Fibroblast of lung (primary cell): ENCODE measurements around the gene NOL6.

Experiments used
- CTCF ChIP-seq, 2 donors: IDR thresholded peaks in 1 of 2; conservative IDR thresholded peaks in 1 of 2; 1 replicate in 1 of 2; 2 replicates in 1 of 2; pipeline ENCODE4 v1.5.1; 2011 to 2012; ENCODE audit warnings: low read length in 2 of 2, control low read depth in 1 of 2, inconsistent platforms in 1 of 2, low read depth in 1 of 2, mild to moderate bottlenecking in 1 of 2
- EZH2 ChIP-seq: IDR thresholded peaks from 2 replicates; pipeline ENCODE4 v1.5.1; 2012; ENCODE audit warnings: low read length, control low read depth, mild to moderate bottlenecking; ENCODE audit errors: missing control alignments

- TF ChIP-seq CTCF (conservative IDR thresholded peaks at IDR 0.05 in 1 of 2, IDR thresholded peaks at IDR 0.05 in 1 of 2; ENCODE audit: low read depth in 1 of 2, low read length in 2 of 2): no peak
- TF ChIP-seq EZH2: no peak
These were observed 1.4 kb downstream of the NOL6 start for GRCh38 chr9:33472171-33472880.
